H4 (cell line): Measurements from ENCODE around the gene PIK3R5. TPM values are rescaled to one million over a fixed set of nuclear protein-coding genes. Genes with fewer than 3 reads are reported as not detected.
"Not testable (repeated sequence)": the region's sequence is repeated elsewhere in the genome, so short reads cannot be mapped to it uniquely, and the experiment has no call there.

Experiments used
- DNase-seq: peaks from one replicate; pipeline ENCODE4 v3.0.0-alpha.2; 2015; ENCODE audit warnings: low spot score
- total RNA-seq: library from RNA; depleted of rRNA; stranded (reverse); fragments of >200 nt; shearing (Covaris generic); gene quantifications from 2 replicates; pipeline ENCODE4 v1.2.3, GENCODE V29; 2014

Gene PIK3R5
- total RNA-seq, 1 experiment from 2014 or later, result not detected

DNA sequence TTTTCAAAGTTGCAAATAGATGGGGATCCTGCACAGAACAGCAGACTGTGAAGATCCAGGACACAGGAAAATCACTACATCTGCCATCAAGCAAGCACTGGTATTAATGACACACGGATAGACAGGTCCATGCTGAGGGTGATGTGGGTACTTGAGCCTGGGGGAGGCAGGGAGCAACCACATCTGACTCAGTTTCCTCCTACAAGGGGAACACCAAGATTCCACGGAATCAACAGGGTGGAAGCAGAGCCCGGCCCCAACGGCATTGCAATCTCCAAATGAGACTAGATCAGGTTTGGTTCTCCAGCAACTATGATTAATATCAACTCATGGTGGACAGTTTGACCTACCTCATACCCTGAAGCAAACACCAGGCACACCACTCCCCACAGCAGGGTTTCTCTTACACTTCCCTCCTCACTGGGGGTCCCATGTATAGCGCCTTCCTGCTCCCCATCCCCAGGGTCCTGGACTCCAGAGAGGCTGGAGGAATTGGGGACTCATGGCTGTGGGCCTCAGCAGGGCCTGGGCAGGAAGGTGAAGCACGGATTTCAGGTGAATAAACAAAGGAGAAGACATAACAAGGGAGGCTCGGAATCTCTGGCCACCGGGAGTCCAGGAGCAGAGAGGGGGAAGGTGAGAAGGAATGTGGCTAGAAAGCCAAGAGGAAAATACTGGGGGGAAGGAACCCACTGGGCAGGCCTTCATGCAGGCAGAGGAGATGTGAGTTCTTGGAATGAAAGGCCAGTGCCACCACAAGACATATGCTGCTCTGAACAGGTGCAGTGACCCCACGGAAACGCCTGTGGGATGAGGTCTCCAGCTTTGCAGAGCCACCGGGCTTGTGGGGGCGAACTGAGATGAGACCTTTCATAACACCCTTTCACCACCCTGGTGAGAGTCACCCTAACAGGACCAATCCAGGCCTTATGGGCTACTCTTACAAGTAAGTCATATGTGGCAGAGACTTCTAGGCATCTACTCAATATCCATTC is 68.6 kb downstream of the PIK3R5 start:
- DNase-seq, result no peak

DNA sequence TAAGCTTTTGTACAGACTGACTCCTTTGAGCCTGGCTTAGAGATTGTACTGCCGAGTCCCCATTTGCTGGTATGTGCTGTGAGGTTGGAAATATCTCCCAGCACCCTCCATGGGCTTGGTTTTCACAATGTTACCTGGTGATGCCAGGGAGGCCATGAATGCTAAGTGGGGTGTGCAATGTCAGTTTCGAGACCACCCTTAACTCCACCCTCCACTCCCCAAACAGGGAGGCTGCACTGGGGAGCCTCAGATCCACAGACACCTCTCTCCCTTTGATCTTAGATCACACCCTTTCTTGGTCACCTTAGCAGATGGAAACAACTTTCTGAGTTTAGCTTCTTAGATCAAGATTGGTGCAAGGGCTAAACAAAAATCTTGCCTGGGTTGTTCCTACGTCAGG is 69.4 kb downstream of the PIK3R5 start:
- DNase-seq, result no peak

DNA sequence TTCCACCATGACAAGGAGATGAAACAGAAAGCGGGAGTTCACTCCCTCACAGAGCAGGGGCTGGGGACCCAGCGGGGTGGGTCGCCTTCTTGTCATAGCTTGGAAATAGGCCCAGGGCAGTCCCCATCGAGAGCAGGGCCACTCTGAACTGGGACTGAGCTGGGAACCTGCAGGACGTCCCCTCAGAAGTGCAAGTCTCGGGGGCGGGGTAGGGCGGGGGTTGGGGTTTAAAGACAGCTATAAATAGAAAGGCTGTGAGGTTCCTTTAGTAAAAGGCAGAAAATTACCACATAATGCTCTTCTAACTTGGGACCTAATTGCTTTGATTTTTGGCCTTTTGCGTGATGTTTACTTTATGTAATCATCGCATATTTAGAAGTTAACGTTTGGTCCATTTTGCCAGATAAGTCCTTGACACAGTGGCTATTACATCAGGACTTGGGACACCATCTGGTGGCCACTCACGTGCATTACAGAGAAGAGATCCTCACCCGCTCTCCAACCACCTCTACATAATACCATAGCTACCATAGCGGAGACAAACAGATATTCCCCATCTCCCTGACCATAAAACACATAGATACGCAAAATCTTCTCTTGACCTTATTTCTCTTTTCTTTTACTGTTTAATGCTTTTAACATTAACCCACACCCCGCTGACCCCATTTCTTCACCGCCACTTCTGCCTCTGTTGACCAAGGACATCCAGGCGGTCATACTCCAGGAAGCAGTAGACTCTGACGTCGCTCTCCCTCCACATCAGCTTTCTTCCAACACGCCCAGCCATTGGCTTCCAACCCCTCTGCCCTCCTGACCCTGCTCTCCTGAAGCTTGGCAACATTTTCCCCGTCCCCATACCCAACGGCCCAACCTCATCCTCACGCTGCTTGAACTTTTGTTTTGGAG is 70.6 kb downstream of the PIK3R5 start:
- peak; percentile 49 for DNase-seq

DNA sequence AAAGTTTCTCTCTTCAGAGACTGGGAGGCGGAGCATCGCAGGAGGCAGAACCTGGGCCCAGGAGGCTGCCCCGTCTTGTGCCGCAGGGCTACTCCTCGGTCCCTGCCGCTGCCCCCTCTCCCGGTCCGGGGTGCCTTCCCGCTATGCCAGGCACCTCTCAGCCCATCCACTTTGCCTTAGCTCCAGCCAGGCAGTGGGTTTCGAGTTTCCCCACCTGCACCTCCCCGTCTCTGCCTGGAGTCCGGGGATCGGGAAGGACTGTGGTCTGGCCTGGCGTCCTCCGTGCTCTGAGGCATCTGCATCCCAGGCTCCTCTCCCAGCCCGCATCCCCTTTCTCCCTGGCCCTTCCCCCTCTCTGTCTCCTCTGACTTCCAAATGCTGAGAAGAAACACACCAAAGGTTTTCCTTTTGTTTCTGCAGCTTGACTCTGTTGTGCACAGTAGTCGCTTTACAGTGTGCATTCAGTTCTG is 71.3 kb downstream of the PIK3R5 start:
- DNase-seq, result no peak

DNA sequence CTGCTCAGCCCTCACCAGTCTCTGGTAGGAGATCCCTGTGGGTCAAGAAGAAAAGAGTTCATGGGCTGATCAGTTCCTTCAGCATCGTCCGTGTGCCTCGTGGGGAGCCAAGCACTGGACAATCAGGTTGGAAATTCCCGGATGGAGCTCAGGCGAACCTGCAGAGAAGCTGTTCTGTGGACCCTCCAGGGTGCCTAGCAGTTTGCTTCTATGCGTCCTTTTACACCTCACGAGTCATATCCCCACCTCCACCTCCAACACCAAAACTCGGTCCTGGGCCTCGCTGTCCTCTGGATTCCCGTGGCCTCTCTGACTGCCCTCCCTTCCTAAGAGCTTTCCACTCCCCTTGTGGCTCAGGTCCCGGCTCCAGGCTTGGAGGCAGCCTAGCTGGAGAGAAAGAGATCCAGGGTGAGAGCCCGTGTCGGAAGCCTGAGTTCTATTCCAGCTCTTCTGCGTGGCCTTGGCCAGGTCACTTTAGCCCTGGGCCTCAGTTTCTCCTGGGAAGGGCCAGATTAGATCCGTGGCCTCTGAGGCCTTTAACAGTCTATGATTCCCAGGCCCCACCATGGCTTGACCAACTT is 71.8 kb downstream of the PIK3R5 start:
- no peak for DNase-seq

DNA sequence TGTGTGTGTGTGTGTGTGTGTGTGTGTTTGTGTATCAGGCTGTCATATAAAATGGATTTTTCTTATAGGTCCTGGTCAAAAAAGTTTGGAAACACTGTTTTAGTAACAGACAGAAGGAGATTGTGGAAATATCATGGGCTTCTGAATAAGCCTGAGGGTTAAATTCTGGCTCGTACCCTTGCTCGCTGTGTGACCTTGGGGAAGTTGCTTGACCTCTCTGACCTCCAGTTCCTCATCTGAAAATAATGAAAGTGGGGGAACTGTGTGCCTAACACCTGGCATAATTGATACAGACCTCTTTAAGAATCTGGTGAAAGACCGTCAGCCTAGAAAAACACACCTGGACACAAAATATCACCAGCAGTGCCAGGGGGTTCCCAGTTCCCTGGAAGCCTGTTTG is 72.4 kb downstream of the PIK3R5 start:
- no peak for DNase-seq

DNA sequence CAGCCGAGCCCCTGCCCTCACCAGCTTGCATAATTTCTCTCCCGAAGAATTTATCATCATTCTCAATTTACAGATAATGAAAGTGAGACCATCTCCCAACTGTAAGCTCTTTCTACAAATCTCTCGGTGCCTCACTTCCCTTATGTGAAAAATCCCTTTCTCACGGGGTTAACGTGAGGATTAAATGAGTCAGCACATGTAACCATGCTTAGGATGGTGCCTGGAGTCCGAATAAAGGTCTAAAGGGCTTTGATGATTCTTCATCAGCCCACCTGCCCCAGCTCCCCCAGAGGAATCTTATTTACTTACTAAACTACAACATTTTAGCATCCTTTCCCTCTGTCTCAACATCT is 73.2 kb downstream of the PIK3R5 start:
- no peak for DNase-seq

DNA sequence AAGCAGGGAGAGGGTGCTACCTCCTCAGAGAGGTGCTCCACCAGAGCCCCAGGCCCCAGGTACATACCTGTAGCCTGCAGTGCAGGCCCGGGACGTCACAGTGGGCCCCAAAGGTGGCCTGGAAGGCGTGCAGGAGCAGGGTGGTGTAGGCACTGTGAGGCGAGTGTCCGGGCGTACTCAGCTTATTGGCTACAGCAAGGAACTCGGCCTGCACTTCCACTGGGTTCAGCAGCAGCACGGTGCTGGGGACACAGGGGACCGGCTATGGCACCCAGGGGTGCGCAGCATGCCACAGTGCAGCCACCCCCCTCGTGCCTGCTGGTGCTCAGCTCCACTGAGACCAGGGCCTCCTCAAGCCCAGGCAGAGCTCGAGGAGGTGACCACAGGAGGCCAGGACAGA is 74.8 kb downstream of the PIK3R5 start:
- no peak for DNase-seq

DNA sequence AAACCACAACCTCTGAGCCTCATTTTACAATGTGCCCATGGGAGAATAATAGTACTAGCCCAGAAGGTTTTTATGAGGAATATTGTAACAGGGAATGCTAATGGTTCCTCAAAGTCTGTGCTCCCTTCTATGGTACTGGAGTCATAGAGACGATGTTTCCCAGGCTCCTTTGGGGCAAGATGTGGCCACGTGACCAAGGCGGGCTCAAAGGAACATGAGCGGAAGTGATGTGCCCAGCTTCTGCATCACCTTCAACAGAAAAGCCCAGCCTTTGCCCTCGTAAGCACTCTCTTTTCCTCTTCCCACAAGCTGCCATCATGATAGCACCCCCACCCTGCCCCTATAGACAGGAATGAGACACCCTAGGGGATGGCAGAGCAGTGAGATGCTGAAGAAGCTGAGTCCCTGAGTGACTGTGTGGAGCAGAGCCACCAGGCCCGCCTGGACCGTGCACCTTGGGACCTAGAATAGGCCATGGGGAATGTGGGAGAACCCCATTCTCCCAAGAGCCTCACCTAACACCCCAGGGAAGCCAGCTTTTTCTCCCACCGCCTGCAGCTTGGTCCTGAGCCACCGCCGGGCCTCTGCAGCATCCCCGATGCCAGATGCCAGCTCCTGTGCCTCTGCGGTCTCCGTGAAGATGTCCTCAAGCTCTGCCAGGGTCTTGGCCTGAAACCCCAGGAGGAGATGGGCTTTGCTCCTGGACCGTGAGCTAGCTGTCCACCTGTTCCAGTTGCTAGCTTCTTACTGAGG is 75.9 kb downstream of the PIK3R5 start:
- no peak for DNase-seq

DNA sequence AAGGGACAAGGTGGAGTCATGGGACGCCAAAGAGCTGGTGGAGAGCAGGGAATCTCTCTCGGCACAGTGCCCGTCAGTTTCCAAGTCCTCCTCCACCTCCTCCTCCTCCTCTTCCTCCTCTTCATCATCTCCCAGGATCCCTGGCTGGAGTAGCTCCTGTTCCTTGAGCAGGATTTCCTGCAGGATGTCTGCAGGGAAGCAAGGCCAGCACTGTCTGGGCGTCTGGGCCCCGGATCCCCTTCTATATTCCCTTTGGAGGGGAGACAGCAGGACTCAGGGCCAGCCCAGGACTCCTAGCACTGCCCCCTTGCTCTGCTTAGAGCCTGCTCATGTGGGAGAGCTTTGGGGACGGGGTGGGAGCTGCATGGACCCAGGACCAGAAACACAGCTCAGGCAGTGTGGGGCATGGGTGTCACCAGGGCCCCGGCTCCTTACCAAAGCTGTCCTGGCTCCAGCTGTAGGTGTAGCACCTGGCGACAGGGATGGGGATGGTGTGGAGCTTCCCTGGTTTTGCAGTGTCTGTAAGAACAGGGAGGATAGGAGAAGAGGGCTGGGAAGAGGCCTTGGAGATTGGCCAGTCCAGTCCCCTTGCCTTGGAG is 76.7 kb downstream of the PIK3R5 start:
- DNase-seq, result no peak

DNA sequence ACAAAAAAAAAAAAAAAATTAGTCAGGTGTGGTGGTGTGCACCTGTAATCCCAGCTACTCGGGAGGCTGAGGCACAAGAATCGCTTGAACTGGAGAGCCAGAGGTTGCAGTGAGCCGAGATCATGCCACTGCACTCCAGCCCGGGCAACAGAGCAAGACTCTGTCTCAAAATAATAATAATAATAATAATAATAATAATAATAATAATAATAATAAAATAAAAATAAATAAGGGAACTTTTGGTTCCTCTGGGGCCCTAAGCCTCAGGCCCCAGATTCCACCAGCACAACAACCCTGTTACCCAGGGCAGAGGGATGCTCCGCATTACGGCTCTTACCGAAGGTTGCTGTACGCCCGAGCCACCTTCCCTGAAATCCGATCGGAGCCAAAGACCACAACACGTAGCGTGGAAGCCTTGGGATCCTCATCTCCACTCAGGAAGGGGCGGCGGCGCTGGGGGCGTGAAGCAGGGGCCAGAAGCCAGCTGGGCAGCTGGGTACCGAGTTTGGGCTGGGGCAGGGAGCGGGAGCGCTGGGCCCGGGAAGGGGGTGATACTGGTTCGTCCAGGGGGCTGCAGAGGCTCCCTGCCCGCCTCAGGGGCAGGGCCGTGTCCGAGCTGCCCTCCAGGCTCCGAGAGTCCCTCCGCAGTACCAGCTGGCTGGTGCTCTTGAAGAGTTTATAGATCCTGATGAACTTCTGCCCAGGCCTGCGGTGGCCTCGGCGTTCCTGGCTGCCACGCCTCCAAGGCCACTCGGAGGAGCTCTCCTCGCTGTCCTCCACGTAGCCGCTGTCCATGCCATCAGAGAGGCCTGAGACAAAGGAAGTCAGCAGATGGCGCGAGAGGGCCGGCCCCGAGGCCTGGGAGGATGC is 77.4 kb downstream of the PIK3R5 start:
- DNase-seq, result peak; percentile 67

DNA sequence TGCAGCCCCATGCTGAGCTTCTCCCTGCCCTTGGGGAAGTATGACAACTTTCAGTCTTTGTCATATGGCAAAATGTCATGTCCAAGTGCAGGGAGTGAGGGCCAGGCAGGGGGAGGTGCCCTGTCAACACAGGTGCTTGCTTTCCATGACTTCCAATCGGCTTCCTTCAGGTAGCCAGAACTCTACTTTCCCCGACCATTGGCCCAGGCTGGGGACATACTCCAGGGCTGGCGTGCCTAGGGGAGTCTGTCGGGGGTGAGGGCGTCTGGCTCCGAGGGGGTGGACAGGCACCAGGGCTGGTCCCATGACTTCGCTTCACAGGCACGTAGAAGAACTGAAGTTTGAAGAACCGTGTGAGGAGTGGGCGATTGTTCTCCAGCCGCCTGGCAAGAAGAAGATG is 78.2 kb downstream of the PIK3R5 start:
- no peak for DNase-seq

DNA sequence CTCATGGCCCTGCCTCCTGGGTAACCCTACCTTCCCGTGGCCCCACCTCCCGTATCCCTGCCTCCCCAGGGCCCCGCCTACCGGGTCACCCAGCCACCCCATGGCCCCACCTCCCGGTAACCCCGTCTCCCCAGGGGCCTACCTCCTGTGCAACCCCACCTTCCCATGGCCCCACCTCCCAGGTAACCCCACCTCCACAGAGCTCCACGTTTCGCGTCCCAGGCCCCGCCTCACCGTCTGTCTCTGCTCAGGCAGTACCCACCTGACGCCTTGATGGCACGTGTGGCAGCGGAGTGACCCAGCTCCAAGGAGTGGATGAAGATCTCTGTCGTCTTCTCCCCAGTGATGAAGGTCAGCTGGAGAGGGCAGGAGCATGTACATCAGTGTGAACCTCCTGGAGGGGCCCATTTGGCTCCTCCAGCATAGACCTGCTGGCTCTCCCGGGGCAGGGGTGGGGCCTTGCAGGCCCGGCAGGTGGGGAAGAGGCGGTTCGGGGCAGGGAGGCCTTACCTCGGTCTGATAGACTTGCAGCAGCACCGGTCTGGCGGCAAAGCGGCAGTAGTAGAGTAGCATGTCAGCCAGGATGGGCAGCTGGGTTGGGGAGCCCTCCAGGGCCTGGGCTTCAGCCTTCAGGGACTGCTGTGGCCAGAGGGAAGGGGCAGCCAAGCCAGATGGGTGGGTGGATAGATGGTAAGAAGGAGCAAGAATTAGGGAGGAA is 79.4 kb downstream of the PIK3R5 start:
- no peak for DNase-seq

DNA sequence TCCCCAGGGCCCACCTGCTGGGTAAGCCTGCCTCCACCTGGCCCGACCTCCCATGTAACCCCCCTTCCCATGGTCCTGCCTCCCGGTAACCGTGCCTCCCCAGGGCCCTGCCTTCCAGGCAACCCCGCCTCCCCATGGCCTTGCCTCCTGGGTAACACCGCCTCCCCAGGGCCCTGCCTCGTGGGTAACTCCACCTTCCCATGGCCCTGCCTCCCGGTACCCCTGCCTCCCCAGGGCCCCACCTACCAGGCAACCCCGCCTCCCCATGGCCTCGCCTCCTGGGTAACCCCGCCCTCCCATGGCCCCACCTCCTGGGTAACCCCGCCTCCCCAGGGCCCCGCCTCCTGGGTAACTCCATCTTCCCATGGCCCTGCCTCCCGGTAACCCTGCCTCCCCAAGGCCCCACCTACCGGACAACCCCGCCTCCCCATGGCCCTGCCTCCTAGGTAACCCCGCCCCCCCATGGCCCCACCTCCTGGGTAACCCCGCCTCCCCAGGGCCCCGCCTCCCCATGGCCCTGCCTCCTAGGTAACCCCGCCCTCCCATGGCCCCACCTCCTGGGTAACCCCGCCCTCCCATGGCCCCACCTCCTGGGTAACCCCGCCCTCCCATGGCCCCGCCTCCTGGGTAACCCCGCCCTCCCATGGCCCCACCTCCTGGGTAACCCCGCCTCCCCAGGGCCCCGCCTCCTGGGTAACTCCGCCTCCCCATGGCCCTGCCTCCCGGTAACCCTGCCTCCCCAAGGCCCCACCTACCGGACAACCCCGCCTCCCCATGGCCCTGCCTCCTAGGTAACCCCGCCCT is 80.1 kb downstream of the PIK3R5 start:
- DNase-seq, result not testable (repeated sequence)

DNA sequence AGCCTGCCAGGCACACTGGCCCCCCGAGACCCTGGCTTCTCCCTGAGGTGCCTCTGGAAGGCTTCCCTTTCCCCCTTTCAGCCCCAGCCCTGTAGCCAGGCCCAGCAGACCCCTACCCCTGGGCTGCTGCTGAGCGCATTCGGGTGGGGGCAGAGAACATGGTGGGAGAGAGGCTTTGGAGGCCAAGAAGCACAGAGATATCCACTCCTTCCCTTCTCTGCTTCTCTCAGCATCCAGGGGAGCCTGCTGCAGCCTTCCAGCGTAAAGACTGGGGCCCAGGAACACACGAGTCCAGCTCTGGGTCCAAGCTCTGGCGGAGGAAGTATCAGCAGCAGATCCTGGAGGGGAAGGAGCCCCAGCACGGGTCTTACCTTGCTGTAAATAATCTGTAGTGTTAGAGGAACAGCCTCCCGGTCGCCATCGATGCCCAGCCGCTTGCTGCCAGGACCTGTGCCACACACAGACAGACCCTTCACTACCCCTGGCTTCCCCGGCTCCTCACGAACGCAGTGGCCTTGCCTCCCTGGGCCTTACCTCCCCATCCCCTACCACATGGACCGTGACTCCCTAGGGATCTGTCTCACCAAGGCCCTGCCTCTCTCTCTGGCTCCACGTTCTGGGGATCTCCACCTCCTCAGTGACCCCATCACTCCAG is 81.0 kb downstream of the PIK3R5 start:
- DNase-seq, result no peak

DNA sequence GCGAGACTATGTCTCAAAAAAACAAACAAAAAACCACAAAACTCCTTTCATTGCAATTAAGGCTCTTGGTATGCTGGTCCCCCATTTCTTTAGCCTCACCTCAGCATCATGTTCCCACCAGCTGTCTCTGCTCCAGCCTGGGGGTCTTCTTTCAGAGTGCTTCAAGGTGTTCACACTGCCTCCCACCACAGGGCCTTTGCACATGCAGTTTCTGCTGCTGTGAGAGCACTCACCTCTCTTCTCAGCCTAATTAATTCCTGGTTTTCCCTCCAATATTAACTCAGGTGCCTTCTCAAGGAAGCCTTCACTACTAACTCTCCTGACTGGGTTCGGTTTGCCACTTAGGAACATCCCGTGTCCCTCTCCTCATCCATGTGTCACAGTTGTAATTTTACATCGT is 82.2 kb downstream of the PIK3R5 start:
- no peak for DNase-seq

DNA sequence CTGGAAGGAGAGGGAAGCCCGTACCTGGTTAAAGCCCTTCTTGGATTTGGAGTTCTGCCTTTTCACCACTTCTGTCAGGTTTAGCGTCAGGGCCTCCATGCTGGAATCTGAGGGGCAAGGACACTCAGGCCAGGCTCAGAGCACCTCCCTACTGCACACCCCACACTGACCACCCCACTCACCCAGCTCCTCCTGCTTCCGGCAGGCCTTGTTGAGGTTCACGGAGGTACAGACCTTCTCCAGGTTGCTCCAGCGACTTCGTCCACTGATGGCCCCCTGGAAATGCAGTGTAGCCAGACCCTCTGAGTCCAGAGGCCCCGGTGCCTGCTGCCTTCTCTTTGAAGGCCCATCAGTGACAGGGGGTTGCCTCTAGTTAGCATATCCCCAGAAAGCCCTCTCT is 83.9 kb downstream of the PIK3R5 start:
- no peak for DNase-seq

DNA sequence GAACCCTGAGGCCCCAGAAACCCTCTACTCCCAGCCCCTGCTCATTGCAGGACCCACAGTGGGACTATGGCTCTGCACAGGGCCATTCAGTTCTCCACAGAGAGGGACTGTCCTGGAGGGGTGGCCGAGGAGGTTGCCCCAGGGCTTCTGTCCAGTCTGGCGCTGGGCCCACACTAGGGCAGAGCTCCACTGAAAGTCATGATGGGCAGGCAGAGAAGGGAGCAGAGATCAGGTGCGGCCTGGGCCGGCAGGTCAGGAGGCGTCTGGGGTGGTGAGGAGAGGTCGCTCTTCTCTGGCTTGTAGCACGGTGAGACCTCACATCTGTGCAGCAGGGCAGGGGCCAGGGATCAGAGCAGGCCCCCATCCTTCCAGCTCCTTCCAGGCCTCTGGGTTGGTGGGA is 85.0 kb downstream of the PIK3R5 start:
- DNase-seq, result no peak
